HG03460 (cell line): ENCODE data around the gene ASB18.

Experiments used
- ATAC-seq: cut with Tn5 transposase; IDR thresholded peaks from one replicate; pipeline ENCODE4 v1.9.1; 2021; ENCODE audit not compliant: unreplicated experiment

ASB18 gene

GRCh38 chr2:236244256-236244655 lies 19.9 kb downstream of the ASB18 start:
- ATAC-seq: no peak

GRCh38 chr2:236242057-236242495 lies 22.1 kb downstream of the ASB18 start:
- no peak for ATAC-seq

- no peak for ATAC-seq
Observed at GRCh38 chr2:236241181-236242056, 22.8 kb downstream of the ASB18 start.

GRCh38 chr2:236240228-236240990 lies 23.8 kb downstream of the ASB18 start:
- ATAC-seq: no peak

GRCh38 chr2:236239276-236240065 lies 24.7 kb downstream of the ASB18 start:
- ATAC-seq: no peak

- ATAC-seq: no peak
Observed at GRCh38 chr2:236238751-236239150, 25.5 kb downstream of the ASB18 start.

GRCh38 chr2:236237468-236238190 lies 26.6 kb downstream of the ASB18 start:
- no peak for ATAC-seq

GRCh38 chr2:236236559-236237452 lies 27.4 kb downstream of the ASB18 start:
- ATAC-seq: no peak

- no peak for ATAC-seq
Observed at GRCh38 chr2:236229186-236229585, 35.0 kb downstream of the ASB18 start.

GRCh38 chr2:236223675-236224074 lies 40.5 kb downstream of the ASB18 start:
- ATAC-seq: no peak

- no peak for ATAC-seq
Observed at GRCh38 chr2:236221798-236222197, 42.4 kb downstream of the ASB18 start.

- no peak for ATAC-seq
Observed at GRCh38 chr2:236219411-236219810, 44.8 kb downstream of the ASB18 start.

- ATAC-seq: no peak
Observed at GRCh38 chr2:236217926-236218325, 46.3 kb downstream of the ASB18 start.

- ATAC-seq: no peak
Observed at GRCh38 chr2:236216711-236217110, 47.5 kb downstream of the ASB18 start.

- ATAC-seq: no peak
Observed at GRCh38 chr2:236215761-236216333, 48.4 kb downstream of the ASB18 start.

- ATAC-seq: no peak
Observed at GRCh38 chr2:236215196-236215595, 49.0 kb downstream of the ASB18 start.

GRCh38 chr2:236214376-236214995 lies 49.7 kb downstream of the ASB18 start:
- no peak for ATAC-seq

GRCh38 chr2:236211296-236211695 lies 52.9 kb downstream of the ASB18 start:
- ATAC-seq: no peak

- no peak for ATAC-seq
Observed at GRCh38 chr2:236210536-236210935, 53.7 kb downstream of the ASB18 start.
